HepG2 (cell line): ENCODE data around the gene DEFB129. TPM values are rescaled to one million over a fixed set of nuclear protein-coding genes. Genes with fewer than 3 reads are reported as not detected.

Source experiments
- ATAC-seq: fragments of 200-7000 bp; cut with Tn5 transposase; 3 replicates; pipeline ENCODE4 v1.9.1; 2020; ENCODE audit warnings: mild to moderate bottlenecking, moderate library complexity
- BruUV-seq: library from RNA; stranded (reverse); fragments of 400-500 nt; replicated peaks from 2 replicates; lab custom pipeline; 2021; lab: Mats Ljungman, UMichigan
- CTCF ChIA-PET: fragments of 300-600 bp; formaldehyde crosslinking; extraction: SDS; loops from one replicate; lab custom pipeline; 2021; ENCODE audit warnings: low total read pairs, inconsistent platforms, low intra/inter-chr PET ratio; lab: Yijun Ruan, JAX
- POLR2A ChIA-PET: fragments of 350-600 bp; sonication (Branson Sonifier 250); formaldehyde crosslinking; loops from one replicate; lab custom pipeline; 2020; ENCODE audit warnings: antibody characterized with exemption, inconsistent platforms; lab: Yijun Ruan, JAX
- DNase-seq: peaks from one replicate; pipeline ENCODE4 v3.0.0-alpha.2; 2015; ENCODE audit warnings: low spot score
- FAIRE-seq: peaks from 3 replicates; lab custom pipeline; 2011; peaks lifted over from hg19 to GRCh38; lab: Jason Lieb, UNC
- H2AFZ ChIP-seq: one replicate; pipeline ENCODE4 v1.6.1; 2011; ENCODE audit warnings: low read length, inconsistent platforms
- H3K27ac ChIP-seq: fragments of 300-600 bp; 3 replicates; pipeline ENCODE4 v1.8.0; 2011; ENCODE audit warnings: mixed run types, mild to moderate bottlenecking, mixed read lengths, low read length, inconsistent platforms; ENCODE audit not compliant: insufficient read depth; ENCODE audit errors: extremely low read length
- H3K27me3 ChIP-seq, 2 experiments: fragments of 200-600 bp in 1 of 2; 2 replicates in 1 of 2; 3 replicates in 1 of 2; pipeline versions ENCODE4 v1.6.0 to v1.8.0; 2011; ENCODE audit warnings: low read length in 2 of 2, mild to moderate bottlenecking in 2 of 2, moderate library complexity in 2 of 2, inconsistent platforms in 1 of 2; ENCODE audit not compliant: insufficient read depth in 2 of 2, control insufficient read depth in 1 of 2
- H3K36me3 ChIP-seq, 2 experiments: fragments of 200-600 bp in 1 of 2; replicated peaks in 1 of 2; 2 replicates in 1 of 2; 3 replicates in 1 of 2; pipeline versions ENCODE4 v1.5.1 to v1.8.0; 2011; ENCODE audit warnings: low read length in 2 of 2, inconsistent platforms in 1 of 2; ENCODE audit not compliant: insufficient read depth in 2 of 2, control insufficient read depth in 1 of 2
- H3K4me1 ChIP-seq: 2 replicates; pipeline ENCODE4 v1.5.1; 2012; ENCODE audit warnings: low read length, inconsistent platforms; ENCODE audit not compliant: insufficient read depth
- H3K4me2 ChIP-seq: 2 replicates; pipeline ENCODE4 v1.6.0; 2011; ENCODE audit warnings: low read depth, low read length, inconsistent platforms
- H3K4me3 ChIP-seq, 3 experiments: fragments of 200-600 bp in 1 of 3; sonication (generic), shearing (Covaris generic) in 1 of 3; replicated peaks in 1 of 3; 2 replicates each; pipeline ENCODE4 v1.5.1; 2011 to 2016; ENCODE audit warnings: low read length in 3 of 3, inconsistent platforms in 2 of 3, low read depth in 2 of 3, mild to moderate bottlenecking in 2 of 3, control low read depth in 1 of 3, mixed read lengths in 1 of 3; ENCODE audit not compliant: insufficient read depth in 1 of 3
- H3K79me2 ChIP-seq: one replicate; pipeline ENCODE4 v1.6.1; 2011; ENCODE audit warnings: low read length, inconsistent platforms; ENCODE audit not compliant: insufficient read depth
- H3K9ac ChIP-seq: 2 replicates; pipeline ENCODE4 v1.6.0; 2011; ENCODE audit warnings: mild to moderate bottlenecking, low read depth, low read length, inconsistent platforms; ENCODE audit not compliant: insufficient read depth
- H3K9me3 ChIP-seq: 2 replicates; pipeline ENCODE4 v1.5.1; 2012; ENCODE audit warnings: mild to moderate bottlenecking, low read length
- H4K20me1 ChIP-seq: 2 replicates; pipeline ENCODE4 v1.6.0; 2011; ENCODE audit warnings: inconsistent platforms, mild to moderate bottlenecking, low read length, moderate library complexity; ENCODE audit not compliant: insufficient read depth
- KLF13 ChIP-seq: sonication (generic); formaldehyde crosslinking; IDR thresholded peaks from 2 replicates; pipeline ENCODE4 v1.4.0; 2020; ENCODE audit warnings: mild to moderate bottlenecking, missing genetic modification reagents
- RAD51 ChIP-seq: fragments of 450-650 bp; IDR thresholded peaks from 2 replicates; pipeline ENCODE4 v1.6.1; 2016; ENCODE audit warnings: borderline replicate concordance
- ZKSCAN5 ChIP-seq: sonication (generic); formaldehyde crosslinking; IDR thresholded peaks from 2 replicates; pipeline ENCODE4 v1.5.1; 2020; ENCODE audit warnings: mild to moderate bottlenecking, missing genetic modification reagents
- WGBS: methylation state at CpG from one replicate; pipeline ENCODE4 v1.1.6; 2017; ENCODE audit warnings: low lambda C conversion rate; 5-methylcytosine and 5-hydroxymethylcytosine counted together
- in situ Hi-C: cut with HindIII; loops from 2 replicates; pipeline ENCODE4 v1.10.0; 2017; ENCODE audit warnings: low pct_unique_long_range_greater_than_20kb; ENCODE audit not compliant: extremely low pct_ligation_motif_present
- intact Hi-C: fragments of 100-400 bp; cut with micrococcal nuclease; formaldehyde crosslinking; loops from one replicate; pipeline ENCODE4 v1.10.0; 2022; ENCODE audit not compliant: unreplicated experiment
- polyA plus RNA-seq, 8 experiments: library from polyadenylated mRNA; depleted of rRNA in 3 of 8; stranded (reverse) in 7 of 8; unstranded in 1 of 8; fragments of >200 nt; fragmentation: Illumina TruSeq in 4 of 8; extraction: Trizol in 4 of 8; gene quantifications; 2 replicates each; pipeline versions ENCODE4 v1.2.1 to v1.2.3, GENCODE V29; 2011 to 2016; ENCODE audit warnings: low read depth in 4 of 8, missing spikeins in 1 of 8, mixed read lengths in 1 of 8; ENCODE audit not compliant: insufficient read depth in 1 of 8
- total RNA-seq, 5 experiments: library from RNA; depleted of rRNA; stranded (reverse); fragments of >200 nt; fragmentation: Illumina TruSeq; extraction: Trizol; gene quantifications; 2 replicates each; pipeline ENCODE4 v1.2.3, GENCODE V29; 2016; ENCODE audit warnings: low read depth in 1 of 5
- TF ChIP-seq, protein P1 (sequence below): sonication (generic); formaldehyde crosslinking; IDR thresholded peaks from 2 replicates; pipeline ENCODE4 v1.4.0; 2020; ENCODE audit warnings: missing genetic modification reagents
- TF ChIP-seq, protein P2 (sequence below), 2 experiments: IDR thresholded peaks; 2 replicates each; pipeline ENCODE4 v1.6.1; 2011 to 2012; ENCODE audit warnings: low read length in 2 of 2, borderline replicate concordance in 1 of 2, low read depth in 1 of 2, mild to moderate bottlenecking in 1 of 2, moderate library complexity in 1 of 2
- TF ChIP-seq, protein P3 (sequence below), 2 experiments: sonication (generic) in 1 of 2; formaldehyde crosslinking in 1 of 2; IDR thresholded peaks; 2 replicates each; pipeline versions ENCODE4 v1.5.1 to v1.6.1; 2011 to 2020; ENCODE audit warnings: borderline replicate concordance in 1 of 2, low read depth in 1 of 2, low read length in 1 of 2, mild to moderate bottlenecking in 1 of 2, missing genetic modification reagents in 1 of 2, moderate library complexity in 1 of 2
- TF ChIP-seq, protein P4 (sequence below): sonication (generic); formaldehyde crosslinking; IDR thresholded peaks from 2 replicates; pipeline ENCODE4 v1.4.0; 2020; ENCODE audit warnings: missing genetic modification reagents, borderline replicate concordance

Gene DEFB129
- total and polyA plus RNA-seq, 2 of the 13 experiments (the other 11 are each of a cell fraction or from before 2014, with no cell fraction given) = not detected

GRCh38 chr20:251354-251753 is 24.3 kb downstream of the DEFB129 start:
- BruUV-seq = no TSS peak
- CTCF ChIA-PET = no interaction called here
- Histone ChIP-seq H3K9me3 (no peaks in the 10 kb centered on the region), H3K27ac (no peak overlapping the region), H3K36me3 (no peaks in the 10 kb centered on the region), H3K4me1 (no peaks in the 10 kb centered on the region), H3K4me3 (no peak overlapping the region), H2AFZ (no peak overlapping the region), H4K20me1 (no peaks in the 10 kb centered on the region), H3K4me2 (no peak overlapping the region), H3K27me3 (peaks cover 2 to 28% of the 10 kb centered on the region in 2 experiments; a peak in 3 of 5 replicates), H3K9ac (no peak overlapping the region), H3K79me2 (no peaks in the 10 kb centered on the region)
- in situ Hi-C loops = no loop called here
- no peak for DNase-seq
- intact Hi-C loops = no loop called here
- FAIRE-seq = no peak
- WGBS = 6% methylated on average over 2 of the region's 2 CpGs
- ATAC-seq = no peak
- POLR2A ChIA-PET = no interaction called here
- TF ChIP-seq, protein P1, sequence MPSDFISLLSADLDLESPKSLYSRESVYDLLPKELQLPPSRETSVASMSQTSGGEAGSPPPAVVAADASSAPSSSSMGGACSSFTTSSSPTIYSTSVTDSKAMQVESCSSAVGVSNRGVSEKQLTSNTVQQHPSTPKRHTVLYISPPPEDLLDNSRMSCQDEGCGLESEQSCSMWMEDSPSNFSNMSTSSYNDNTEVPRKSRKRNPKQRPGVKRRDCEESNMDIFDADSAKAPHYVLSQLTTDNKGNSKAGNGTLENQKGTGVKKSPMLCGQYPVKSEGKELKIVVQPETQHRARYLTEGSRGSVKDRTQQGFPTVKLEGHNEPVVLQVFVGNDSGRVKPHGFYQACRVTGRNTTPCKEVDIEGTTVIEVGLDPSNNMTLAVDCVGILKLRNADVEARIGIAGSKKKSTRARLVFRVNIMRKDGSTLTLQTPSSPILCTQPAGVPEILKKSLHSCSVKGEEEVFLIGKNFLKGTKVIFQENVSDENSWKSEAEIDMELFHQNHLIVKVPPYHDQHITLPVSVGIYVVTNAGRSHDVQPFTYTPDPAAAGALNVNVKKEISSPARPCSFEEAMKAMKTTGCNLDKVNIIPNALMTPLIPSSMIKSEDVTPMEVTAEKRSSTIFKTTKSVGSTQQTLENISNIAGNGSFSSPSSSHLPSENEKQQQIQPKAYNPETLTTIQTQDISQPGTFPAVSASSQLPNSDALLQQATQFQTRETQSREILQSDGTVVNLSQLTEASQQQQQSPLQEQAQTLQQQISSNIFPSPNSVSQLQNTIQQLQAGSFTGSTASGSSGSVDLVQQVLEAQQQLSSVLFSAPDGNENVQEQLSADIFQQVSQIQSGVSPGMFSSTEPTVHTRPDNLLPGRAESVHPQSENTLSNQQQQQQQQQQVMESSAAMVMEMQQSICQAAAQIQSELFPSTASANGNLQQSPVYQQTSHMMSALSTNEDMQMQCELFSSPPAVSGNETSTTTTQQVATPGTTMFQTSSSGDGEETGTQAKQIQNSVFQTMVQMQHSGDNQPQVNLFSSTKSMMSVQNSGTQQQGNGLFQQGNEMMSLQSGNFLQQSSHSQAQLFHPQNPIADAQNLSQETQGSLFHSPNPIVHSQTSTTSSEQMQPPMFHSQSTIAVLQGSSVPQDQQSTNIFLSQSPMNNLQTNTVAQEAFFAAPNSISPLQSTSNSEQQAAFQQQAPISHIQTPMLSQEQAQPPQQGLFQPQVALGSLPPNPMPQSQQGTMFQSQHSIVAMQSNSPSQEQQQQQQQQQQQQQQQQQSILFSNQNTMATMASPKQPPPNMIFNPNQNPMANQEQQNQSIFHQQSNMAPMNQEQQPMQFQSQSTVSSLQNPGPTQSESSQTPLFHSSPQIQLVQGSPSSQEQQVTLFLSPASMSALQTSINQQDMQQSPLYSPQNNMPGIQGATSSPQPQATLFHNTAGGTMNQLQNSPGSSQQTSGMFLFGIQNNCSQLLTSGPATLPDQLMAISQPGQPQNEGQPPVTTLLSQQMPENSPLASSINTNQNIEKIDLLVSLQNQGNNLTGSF (CRISPR knock-in tag) = no peak
- TF ChIP-seq, protein P2, sequence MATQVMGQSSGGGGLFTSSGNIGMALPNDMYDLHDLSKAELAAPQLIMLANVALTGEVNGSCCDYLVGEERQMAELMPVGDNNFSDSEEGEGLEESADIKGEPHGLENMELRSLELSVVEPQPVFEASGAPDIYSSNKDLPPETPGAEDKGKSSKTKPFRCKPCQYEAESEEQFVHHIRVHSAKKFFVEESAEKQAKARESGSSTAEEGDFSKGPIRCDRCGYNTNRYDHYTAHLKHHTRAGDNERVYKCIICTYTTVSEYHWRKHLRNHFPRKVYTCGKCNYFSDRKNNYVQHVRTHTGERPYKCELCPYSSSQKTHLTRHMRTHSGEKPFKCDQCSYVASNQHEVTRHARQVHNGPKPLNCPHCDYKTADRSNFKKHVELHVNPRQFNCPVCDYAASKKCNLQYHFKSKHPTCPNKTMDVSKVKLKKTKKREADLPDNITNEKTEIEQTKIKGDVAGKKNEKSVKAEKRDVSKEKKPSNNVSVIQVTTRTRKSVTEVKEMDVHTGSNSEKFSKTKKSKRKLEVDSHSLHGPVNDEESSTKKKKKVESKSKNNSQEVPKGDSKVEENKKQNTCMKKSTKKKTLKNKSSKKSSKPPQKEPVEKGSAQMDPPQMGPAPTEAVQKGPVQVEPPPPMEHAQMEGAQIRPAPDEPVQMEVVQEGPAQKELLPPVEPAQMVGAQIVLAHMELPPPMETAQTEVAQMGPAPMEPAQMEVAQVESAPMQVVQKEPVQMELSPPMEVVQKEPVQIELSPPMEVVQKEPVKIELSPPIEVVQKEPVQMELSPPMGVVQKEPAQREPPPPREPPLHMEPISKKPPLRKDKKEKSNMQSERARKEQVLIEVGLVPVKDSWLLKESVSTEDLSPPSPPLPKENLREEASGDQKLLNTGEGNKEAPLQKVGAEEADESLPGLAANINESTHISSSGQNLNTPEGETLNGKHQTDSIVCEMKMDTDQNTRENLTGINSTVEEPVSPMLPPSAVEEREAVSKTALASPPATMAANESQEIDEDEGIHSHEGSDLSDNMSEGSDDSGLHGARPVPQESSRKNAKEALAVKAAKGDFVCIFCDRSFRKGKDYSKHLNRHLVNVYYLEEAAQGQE (IDR thresholded peaks at IDR 0.05; ENCODE audit: borderline replicate concordance in 1 of 2, low read depth in 1 of 2, low read length in 2 of 2) = no peak
- no peak for TF ChIP-seq KLF13
- TF ChIP-seq, protein P3, sequence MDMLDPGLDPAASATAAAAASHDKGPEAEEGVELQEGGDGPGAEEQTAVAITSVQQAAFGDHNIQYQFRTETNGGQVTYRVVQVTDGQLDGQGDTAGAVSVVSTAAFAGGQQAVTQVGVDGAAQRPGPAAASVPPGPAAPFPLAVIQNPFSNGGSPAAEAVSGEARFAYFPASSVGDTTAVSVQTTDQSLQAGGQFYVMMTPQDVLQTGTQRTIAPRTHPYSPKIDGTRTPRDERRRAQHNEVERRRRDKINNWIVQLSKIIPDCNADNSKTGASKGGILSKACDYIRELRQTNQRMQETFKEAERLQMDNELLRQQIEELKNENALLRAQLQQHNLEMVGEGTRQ (IDR thresholded peaks at IDR 0.05; ENCODE audit: low read depth, low read length) = no peak
- TF ChIP-seq, protein P3 (CRISPR knock-in tag; IDR thresholded peaks at IDR 0.05; ENCODE audit: borderline replicate concordance) = no peak
- TF ChIP-seq, protein P4, sequence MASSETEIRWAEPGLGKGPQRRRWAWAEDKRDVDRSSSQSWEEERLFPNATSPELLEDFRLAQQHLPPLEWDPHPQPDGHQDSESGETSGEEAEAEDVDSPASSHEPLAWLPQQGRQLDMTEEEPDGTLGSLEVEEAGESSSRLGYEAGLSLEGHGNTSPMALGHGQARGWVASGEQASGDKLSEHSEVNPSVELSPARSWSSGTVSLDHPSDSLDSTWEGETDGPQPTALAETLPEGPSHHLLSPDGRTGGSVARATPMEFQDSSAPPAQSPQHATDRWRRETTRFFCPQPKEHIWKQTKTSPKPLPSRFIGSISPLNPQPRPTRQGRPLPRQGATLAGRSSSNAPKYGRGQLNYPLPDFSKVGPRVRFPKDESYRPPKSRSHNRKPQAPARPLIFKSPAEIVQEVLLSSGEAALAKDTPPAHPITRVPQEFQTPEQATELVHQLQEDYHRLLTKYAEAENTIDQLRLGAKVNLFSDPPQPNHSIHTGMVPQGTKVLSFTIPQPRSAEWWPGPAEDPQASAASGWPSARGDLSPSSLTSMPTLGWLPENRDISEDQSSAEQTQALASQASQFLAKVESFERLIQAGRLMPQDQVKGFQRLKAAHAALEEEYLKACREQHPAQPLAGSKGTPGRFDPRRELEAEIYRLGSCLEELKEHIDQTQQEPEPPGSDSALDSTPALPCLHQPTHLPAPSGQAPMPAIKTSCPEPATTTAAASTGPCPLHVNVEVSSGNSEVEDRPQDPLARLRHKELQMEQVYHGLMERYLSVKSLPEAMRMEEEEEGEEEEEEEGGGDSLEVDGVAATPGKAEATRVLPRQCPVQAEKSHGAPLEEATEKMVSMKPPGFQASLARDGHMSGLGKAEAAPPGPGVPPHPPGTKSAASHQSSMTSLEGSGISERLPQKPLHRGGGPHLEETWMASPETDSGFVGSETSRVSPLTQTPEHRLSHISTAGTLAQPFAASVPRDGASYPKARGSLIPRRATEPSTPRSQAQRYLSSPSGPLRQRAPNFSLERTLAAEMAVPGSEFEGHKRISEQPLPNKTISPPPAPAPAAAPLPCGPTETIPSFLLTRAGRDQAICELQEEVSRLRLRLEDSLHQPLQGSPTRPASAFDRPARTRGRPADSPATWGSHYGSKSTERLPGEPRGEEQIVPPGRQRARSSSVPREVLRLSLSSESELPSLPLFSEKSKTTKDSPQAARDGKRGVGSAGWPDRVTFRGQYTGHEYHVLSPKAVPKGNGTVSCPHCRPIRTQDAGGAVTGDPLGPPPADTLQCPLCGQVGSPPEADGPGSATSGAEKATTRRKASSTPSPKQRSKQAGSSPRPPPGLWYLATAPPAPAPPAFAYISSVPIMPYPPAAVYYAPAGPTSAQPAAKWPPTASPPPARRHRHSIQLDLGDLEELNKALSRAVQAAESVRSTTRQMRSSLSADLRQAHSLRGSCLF (CRISPR knock-in tag) = no peak
- TF ChIP-seq ZKSCAN5 (CRISPR knock-in tag) = no peak
- no peak for TF ChIP-seq RAD51
